22Rv1 (cell line): ENCODE measurements around the gene GLCCI1.

Experiments used
- ZFX ChIP-seq: fragments of 450-650 bp; IDR thresholded peaks from 2 replicates; pipeline ENCODE4 v1.6.1; 2017; ENCODE audit warnings: antibody characterized with exemption, borderline replicate concordance
- TF ChIP-seq, protein P1 (sequence below): fragments of 450-650 bp; IDR thresholded peaks from 2 replicates; pipeline ENCODE4 v1.5.1; 2017; ENCODE audit warnings: mild to moderate bottlenecking

DNA sequence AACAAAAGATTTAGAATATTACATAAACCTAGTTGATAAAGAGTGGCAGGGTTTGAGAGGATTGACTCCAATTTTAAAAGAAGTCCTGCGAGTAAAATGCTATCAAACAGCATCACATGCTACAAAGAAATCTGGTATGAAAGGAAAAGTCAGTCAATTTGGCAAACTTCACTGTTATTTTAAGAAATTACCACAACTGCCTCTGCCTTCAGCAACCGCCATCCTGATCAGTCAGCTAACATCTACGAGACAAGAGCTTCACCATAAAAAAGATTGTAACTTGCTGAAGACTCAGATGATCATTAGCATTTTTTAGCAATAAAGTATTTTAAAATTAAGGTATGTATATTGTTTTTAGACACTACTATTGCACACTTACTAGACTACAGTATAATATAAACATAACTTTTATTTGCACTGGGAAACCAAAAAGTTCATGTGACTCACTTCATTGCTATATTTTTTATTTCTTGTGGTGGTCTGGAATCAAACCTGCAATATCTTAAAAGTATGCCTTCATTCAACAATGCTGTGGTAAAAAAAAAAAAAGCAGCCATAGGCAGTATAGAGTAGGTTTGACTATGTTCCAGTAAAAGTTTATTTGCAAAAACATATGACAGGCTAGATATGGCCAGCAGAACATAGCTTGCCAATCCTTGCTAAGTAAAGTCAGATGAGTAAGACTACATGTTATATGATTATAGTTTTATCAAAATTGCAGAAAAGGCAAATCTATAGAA, 74.4 kb downstream of the GLCCI1 start:
- TF ChIP-seq, protein P1, sequence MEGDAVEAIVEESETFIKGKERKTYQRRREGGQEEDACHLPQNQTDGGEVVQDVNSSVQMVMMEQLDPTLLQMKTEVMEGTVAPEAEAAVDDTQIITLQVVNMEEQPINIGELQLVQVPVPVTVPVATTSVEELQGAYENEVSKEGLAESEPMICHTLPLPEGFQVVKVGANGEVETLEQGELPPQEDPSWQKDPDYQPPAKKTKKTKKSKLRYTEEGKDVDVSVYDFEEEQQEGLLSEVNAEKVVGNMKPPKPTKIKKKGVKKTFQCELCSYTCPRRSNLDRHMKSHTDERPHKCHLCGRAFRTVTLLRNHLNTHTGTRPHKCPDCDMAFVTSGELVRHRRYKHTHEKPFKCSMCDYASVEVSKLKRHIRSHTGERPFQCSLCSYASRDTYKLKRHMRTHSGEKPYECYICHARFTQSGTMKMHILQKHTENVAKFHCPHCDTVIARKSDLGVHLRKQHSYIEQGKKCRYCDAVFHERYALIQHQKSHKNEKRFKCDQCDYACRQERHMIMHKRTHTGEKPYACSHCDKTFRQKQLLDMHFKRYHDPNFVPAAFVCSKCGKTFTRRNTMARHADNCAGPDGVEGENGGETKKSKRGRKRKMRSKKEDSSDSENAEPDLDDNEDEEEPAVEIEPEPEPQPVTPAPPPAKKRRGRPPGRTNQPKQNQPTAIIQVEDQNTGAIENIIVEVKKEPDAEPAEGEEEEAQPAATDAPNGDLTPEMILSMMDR: no peak
- TF ChIP-seq ZFX: no peak
